Caco-2 (cell line): ENCODE data around the gene OTULINL. TPM values are rescaled to one million over a fixed set of nuclear protein-coding genes. Genes with fewer than 3 reads are reported as not detected.

ENCODE experiments used
- BruUV-seq: library from RNA; stranded (reverse); fragments of 400-500 nt; replicated peaks from 2 replicates; lab custom pipeline; 2021; lab: Mats Ljungman, UMichigan
- CTCF ChIA-PET: fragments of 300-600 bp; sonication (Branson Sonifier 250); formaldehyde crosslinking; loops from one replicate; lab custom pipeline; 2022; ENCODE audit warnings: antibody characterized with exemption; lab: Charles Lee
- POLR2A ChIA-PET: fragments of 300-600 bp; sonication (Branson Sonifier 250); formaldehyde crosslinking; loops from one replicate; lab custom pipeline; 2022; ENCODE audit warnings: antibody characterized with exemption; lab: Charles Lee
- DNase-seq, 2 experiments: peaks; one replicate each; pipeline versions ENCODE4 v3.0.0 to v3.0.0-alpha.2; 2020 to 2022
- H3K27me3 ChIP-seq: replicated peaks from 2 replicates; pipeline ENCODE4 v1.6.0; 2011; ENCODE audit warnings: low read length; ENCODE audit not compliant: control insufficient read depth, insufficient read depth
- H3K36me3 ChIP-seq: 2 replicates; pipeline ENCODE4 v1.5.1; 2011; ENCODE audit warnings: low read length; ENCODE audit not compliant: control insufficient read depth, insufficient read depth
- H3K4me1 ChIP-seq: fragments of 250-450 bp; sonication (Bioruptor Pico); 2 replicates; pipeline ENCODE4 v1.5.1; 2020; ENCODE audit warnings: mild to moderate bottlenecking
- H3K4me3 ChIP-seq: 2 replicates; pipeline ENCODE4 v1.5.1; 2011; ENCODE audit warnings: low read depth, mild to moderate bottlenecking, control low read depth, low read length
- H3K9me3 ChIP-seq: fragments of 250-450 bp; sonication (Bioruptor Pico); 2 replicates; pipeline ENCODE4 v1.5.1; 2020; ENCODE audit warnings: mild to moderate bottlenecking, moderate library complexity
- H3K27ac Mint-ChIP-seq: one replicate; pipeline ENCODE4 v1.8.0; 2022; ENCODE audit warnings: mixed read lengths; ENCODE audit not compliant: unreplicated experiment
- H3K27me3 Mint-ChIP-seq: one replicate; pipeline ENCODE4 v1.8.0; 2022; ENCODE audit warnings: mixed read lengths; ENCODE audit not compliant: insufficient read depth, unreplicated experiment
- H3K36me3 Mint-ChIP-seq: one replicate; pipeline ENCODE4 v1.8.0; 2022; ENCODE audit warnings: mild to moderate bottlenecking, mixed read lengths; ENCODE audit not compliant: insufficient read depth, unreplicated experiment
- H3K4me1 Mint-ChIP-seq: one replicate; pipeline ENCODE4 v1.8.0; 2022; ENCODE audit warnings: low read depth, mixed read lengths; ENCODE audit not compliant: unreplicated experiment
- H3K4me3 Mint-ChIP-seq: one replicate; pipeline ENCODE4 v1.8.0; 2022; ENCODE audit warnings: mild to moderate bottlenecking, moderate library complexity, mixed read lengths; ENCODE audit not compliant: unreplicated experiment
- H3K9me3 Mint-ChIP-seq: one replicate; pipeline ENCODE4 v1.8.0; 2022; ENCODE audit warnings: mixed read lengths; ENCODE audit not compliant: unreplicated experiment
- intact Hi-C: fragments of 100-400 bp; cut with micrococcal nuclease; formaldehyde crosslinking; loops from one replicate; pipeline ENCODE4 v1.10.0; 2022; ENCODE audit not compliant: unreplicated experiment
- total RNA-seq: library from RNA; stranded (reverse); gene quantifications from 2 replicates; pipeline ENCODE4 v1.2.3, GENCODE V29; 2022
- TF ChIP-seq, protein P1 (sequence below), 2 experiments: fragments of 200-600 bp in 1 of 2; IDR thresholded peaks; 1 replicate in 1 of 2; 2 replicates in 1 of 2; pipeline versions ENCODE4 v1.5.1 to v1.8.0; 2011 to 2022; ENCODE audit warnings: antibody characterized with exemption in 1 of 2, control low read depth in 1 of 2, inconsistent platforms in 1 of 2, low read depth in 1 of 2, low read length in 1 of 2, mild to moderate bottlenecking in 1 of 2, moderate library complexity in 1 of 2; ENCODE audit not compliant: insufficient read depth in 1 of 2, severe bottlenecking in 1 of 2, unreplicated experiment in 1 of 2

The OTULINL gene
- total RNA-seq, 1 experiment from 2014 or later: 18.3 TPM

DNA sequence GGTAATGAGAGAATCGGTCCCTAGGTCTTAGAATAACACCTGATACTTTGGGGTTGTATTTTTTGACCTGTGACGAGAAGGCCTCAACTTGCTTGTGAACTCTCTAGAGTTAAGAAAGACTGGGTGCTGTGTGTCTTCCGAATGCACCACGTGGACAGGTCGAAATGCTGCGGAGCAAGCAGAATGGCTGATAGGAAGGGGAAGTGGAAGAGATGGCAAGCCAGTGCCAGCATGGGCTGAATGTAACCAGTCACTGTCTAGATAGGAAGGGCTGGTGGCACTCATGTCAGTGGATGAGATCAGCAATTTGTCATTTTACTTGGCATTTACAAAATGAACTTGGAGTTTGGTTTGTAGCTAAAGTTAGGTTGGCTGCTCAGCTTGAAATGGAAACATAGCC is 5.6 kb downstream of the OTULINL start:
- intact Hi-C loops: no loop called here
- Histone ChIP-seq H3K36me3 (no peaks in the 10 kb centered on the region), H3K4me3 (no peak overlapping the region), H3K27me3 (no peaks in the 10 kb centered on the region), H3K9me3 (no peaks in the 10 kb centered on the region), H3K4me1 (no peaks in the 10 kb centered on the region)
- no peak for DNase-seq
- Mint-ChIP-seq H3K36me3 (no peaks in the 10 kb centered on the region), H3K27me3 (no peaks in the 10 kb centered on the region), H3K27ac (no peak overlapping the region), H3K4me1 (peaks cover 7% of the 10 kb centered on the region), H3K9me3 (no peaks in the 10 kb centered on the region), H3K4me3 (no peak overlapping the region)
- ChIA-PET POLR2A (no interaction called here), CTCF (no interaction called here)
- no TSS peak for BruUV-seq
- TF ChIP-seq, protein P1, sequence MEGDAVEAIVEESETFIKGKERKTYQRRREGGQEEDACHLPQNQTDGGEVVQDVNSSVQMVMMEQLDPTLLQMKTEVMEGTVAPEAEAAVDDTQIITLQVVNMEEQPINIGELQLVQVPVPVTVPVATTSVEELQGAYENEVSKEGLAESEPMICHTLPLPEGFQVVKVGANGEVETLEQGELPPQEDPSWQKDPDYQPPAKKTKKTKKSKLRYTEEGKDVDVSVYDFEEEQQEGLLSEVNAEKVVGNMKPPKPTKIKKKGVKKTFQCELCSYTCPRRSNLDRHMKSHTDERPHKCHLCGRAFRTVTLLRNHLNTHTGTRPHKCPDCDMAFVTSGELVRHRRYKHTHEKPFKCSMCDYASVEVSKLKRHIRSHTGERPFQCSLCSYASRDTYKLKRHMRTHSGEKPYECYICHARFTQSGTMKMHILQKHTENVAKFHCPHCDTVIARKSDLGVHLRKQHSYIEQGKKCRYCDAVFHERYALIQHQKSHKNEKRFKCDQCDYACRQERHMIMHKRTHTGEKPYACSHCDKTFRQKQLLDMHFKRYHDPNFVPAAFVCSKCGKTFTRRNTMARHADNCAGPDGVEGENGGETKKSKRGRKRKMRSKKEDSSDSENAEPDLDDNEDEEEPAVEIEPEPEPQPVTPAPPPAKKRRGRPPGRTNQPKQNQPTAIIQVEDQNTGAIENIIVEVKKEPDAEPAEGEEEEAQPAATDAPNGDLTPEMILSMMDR (IDR thresholded peaks at IDR 0.05; ENCODE audit: insufficient read depth in 1 of 2, low read depth in 1 of 2, low read length in 1 of 2, severe bottlenecking in 1 of 2, unreplicated experiment in 1 of 2): no peak

- Mint-ChIP-seq H3K36me3 (no peaks in the 10 kb centered on the region), H3K27me3 (no peaks in the 10 kb centered on the region), H3K27ac (no peak overlapping the region), H3K9me3 (no peaks in the 10 kb centered on the region), H3K4me1 (peaks cover 7% of the 10 kb centered on the region), H3K4me3 (no peak overlapping the region)
- H3K36me3 ChIP-seq: no peaks in the 10 kb centered on the region
- ChIA-PET POLR2A (no interaction called here), CTCF (no interaction called here)
- TF ChIP-seq, protein P1 (IDR thresholded peaks at IDR 0.05; ENCODE audit: insufficient read depth in 1 of 2, low read depth in 1 of 2, low read length in 1 of 2, severe bottlenecking in 1 of 2, unreplicated experiment in 1 of 2): no peak
- intact Hi-C loops: no loop called here
- H3K4me3 ChIP-seq: no peak overlapping the region
- no peaks in the 10 kb centered on the region for H3K4me1 ChIP-seq
- DNase-seq: no peak
- no TSS peak for BruUV-seq
- no peaks in the 10 kb centered on the region for H3K9me3 ChIP-seq
- no peaks in the 10 kb centered on the region for H3K27me3 ChIP-seq
Observed at GRCh38 chr5:14588145-14588544, 6.6 kb downstream of the OTULINL start.

- Histone ChIP-seq H3K4me3 (no peak overlapping the region), H3K27me3 (no peaks in the 10 kb centered on the region), H3K4me1 (no peaks in the 10 kb centered on the region), H3K36me3 (no peaks in the 10 kb centered on the region), H3K9me3 (no peaks in the 10 kb centered on the region)
- ChIA-PET CTCF (no interaction called here), POLR2A (no interaction called here)
- Mint-ChIP-seq H3K4me3 (peak overlapping the region; percentile 12), H3K27ac (no peak overlapping the region), H3K9me3 (no peaks in the 10 kb centered on the region), H3K4me1 (peaks cover 7% of the 10 kb centered on the region), H3K27me3 (no peaks in the 10 kb centered on the region), H3K36me3 (no peaks in the 10 kb centered on the region)
- intact Hi-C loops: no loop called here
- TF ChIP-seq, protein P1 (IDR thresholded peaks at IDR 0.05; ENCODE audit: insufficient read depth in 1 of 2, low read depth in 1 of 2, low read length in 1 of 2, severe bottlenecking in 1 of 2, unreplicated experiment in 1 of 2): no peak
- BruUV-seq: no TSS peak
- no peak for DNase-seq
Observed at GRCh38 chr5:14588758-14589543, 7.4 kb downstream of the OTULINL start.
